ENCODE results near the gene ATG9B.

- TF ChIP-seq CTCF (IDR thresholded peaks at IDR 0.05; ENCODE audit: poor library complexity) (no peak), EZH2 (IDR thresholded peaks at IDR 0.05; ENCODE audit: borderline replicate concordance) (no peak)
These were observed 29.5 kb upstream of the ATG9B start for GRCh38 chr7:151053751-151054150.
